A549 (cell line): ENCODE data around the gene SAG. TPM values are rescaled to one million over a fixed set of nuclear protein-coding genes. Genes with fewer than 3 reads are reported as not detected.

Experiments used
- ATAC-seq, 2 experiments: fragments of 200-7000 bp in 1 of 2; fragments of >200 bp in 1 of 2; cut with Nextera tagmentation in 1 of 2; cut with Tn5 transposase in 1 of 2; 3 replicates each; pipeline versions ENCODE4 v1.8.0 to v1.9.1; 2018 to 2020; ENCODE audit warnings: mild to moderate bottlenecking in 1 of 2, moderate library complexity in 1 of 2
- CTCF ChIA-PET: fragments of 300-600 bp; sonication (Branson Sonifier 250); formaldehyde crosslinking; extraction: SDS; loops from one replicate; lab custom pipeline; 2021; ENCODE audit warnings: antibody characterized with exemption, inconsistent platforms; lab: Yijun Ruan, JAX
- POLR2A ChIA-PET: fragments of 350-600 bp; formaldehyde crosslinking; extraction: SDS; loops from one replicate; lab custom pipeline; 2021; ENCODE audit warnings: antibody characterized with exemption, inconsistent platforms; lab: Yijun Ruan, JAX
- DNase-seq, 2 experiments: peaks; one replicate each; pipeline versions ENCODE4 v3.0.0 to v3.0.0-alpha.2; 2011 to 2016; ENCODE audit warnings: low read depth in 1 of 2, low spot score in 1 of 2
- FAIRE-seq: peaks from 2 replicates; lab custom pipeline; 2011; peaks lifted over from hg19 to GRCh38; lab: Jason Lieb, UNC
- H3K27ac ChIP-seq, 2 experiments: fragments of >200 bp; sonication (Bioruptor Twin); formaldehyde crosslinking; 3 replicates each; pipeline ENCODE4 v1.5.1; 2016 to 2017
- H3K4me1 ChIP-seq: fragments of >200 bp; sonication (Bioruptor Twin); formaldehyde crosslinking; 3 replicates; pipeline ENCODE4 v1.6.1; 2016
- H3K4me2 ChIP-seq: fragments of >200 bp; sonication (Bioruptor Twin); formaldehyde crosslinking; 3 replicates; pipeline ENCODE4 v1.6.1; 2016
- H3K4me3 ChIP-seq: fragments of >200 bp; sonication (Bioruptor Twin); formaldehyde crosslinking; 3 replicates; pipeline ENCODE4 v1.5.1; 2016
- H3K9me3 ChIP-seq: fragments of >200 bp; sonication (Bioruptor Twin); formaldehyde crosslinking; 3 replicates; pipeline ENCODE4 v1.6.1; 2016
- BCL3 ChIP-seq: fragments of >200 bp; sonication (Bioruptor Twin); formaldehyde crosslinking; IDR thresholded peaks from 3 replicates; pipeline ENCODE4 v1.6.1; 2016
- CBX8 ChIP-seq: fragments of 200-600 bp; sonication (generic); IDR thresholded peaks from 2 replicates; pipeline ENCODE4 v1.6.1; 2016
- CTCF ChIP-seq: fragments of >200 bp; sonication (Bioruptor Twin); formaldehyde crosslinking; IDR thresholded peaks from 3 replicates; pipeline ENCODE4 v1.5.1; 2016
- E2F6 ChIP-seq: IDR thresholded peaks from 2 replicates; pipeline ENCODE4 v1.6.1; 2012; ENCODE audit warnings: low read depth, borderline replicate concordance
- EHF ChIP-seq: fragments of 250-450 bp; sonication (Bioruptor Pico); IDR thresholded peaks from 2 replicates; pipeline ENCODE4 v1.5.0; 2020; ENCODE audit warnings: mild to moderate bottlenecking
- EP300 ChIP-seq, 2 experiments: fragments of >200 bp; sonication (Bioruptor Twin); formaldehyde crosslinking; IDR thresholded peaks; 2 replicates in 1 of 2; 3 replicates in 1 of 2; pipeline ENCODE4 v1.6.1; 2016 to 2017
- ESRRA ChIP-seq: fragments of 150-350 bp; IDR thresholded peaks from 2 replicates; pipeline ENCODE4 v1.6.1; 2014; ENCODE audit warnings: mild to moderate bottlenecking, low read length, borderline replicate concordance
- FOSL2 ChIP-seq, 2 experiments: fragments of 450-650 bp in 1 of 2; fragments of >200 bp in 1 of 2; sonication (Bioruptor Twin) in 1 of 2; formaldehyde crosslinking; IDR thresholded peaks; 2 replicates each; pipeline versions ENCODE4 v1.5.0 to v1.6.1; 2016 to 2020; ENCODE audit warnings: mild to moderate bottlenecking in 1 of 2, moderate library complexity in 1 of 2
- FOXS1 ChIP-seq: fragments of 250-450 bp; sonication (Bioruptor Pico); IDR thresholded peaks from 2 replicates; pipeline ENCODE4 v1.5.0; 2020; ENCODE audit warnings: mild to moderate bottlenecking, moderate library complexity
- HEYL ChIP-seq: fragments of 250-450 bp; sonication (Bioruptor Pico); IDR thresholded peaks from 2 replicates; pipeline ENCODE4 v1.8.0; 2021; ENCODE audit warnings: mild to moderate bottlenecking, moderate library complexity
- HOXB5 ChIP-seq: fragments of 250-450 bp; sonication (Bioruptor Pico); IDR thresholded peaks from 2 replicates; pipeline ENCODE4 v1.5.0; 2020; ENCODE audit warnings: mild to moderate bottlenecking, moderate library complexity
- JUN ChIP-seq, 2 experiments: fragments of >200 bp; sonication (Bioruptor Twin); formaldehyde crosslinking; IDR thresholded peaks; 2 replicates in 1 of 2; 3 replicates in 1 of 2; pipeline ENCODE4 v1.6.1; 2016 to 2017
- KDM1A ChIP-seq: fragments of 200-600 bp; sonication (generic); IDR thresholded peaks from 2 replicates; pipeline ENCODE4 v1.6.1; 2016; ENCODE audit warnings: low read depth, mild to moderate bottlenecking
- MAX ChIP-seq: IDR thresholded peaks from 2 replicates; pipeline ENCODE4 v1.6.1; 2012
- NFE2L2 ChIP-seq: fragments of 150-350 bp; conservative IDR thresholded peaks from 2 replicates; pipeline ENCODE4 v1.6.1; 2014; ENCODE audit warnings: low read length
- NPAS2 ChIP-seq: fragments of 250-450 bp; sonication (Bioruptor Pico); IDR thresholded peaks from 2 replicates; pipeline ENCODE4 v1.8.0; 2022; ENCODE audit warnings: mild to moderate bottlenecking, moderate library complexity, borderline replicate concordance
- REST ChIP-seq: fragments of 200-600 bp; sonication (generic); IDR thresholded peaks from 2 replicates; pipeline ENCODE4 v1.6.1; 2016; ENCODE audit warnings: antibody characterized with exemption, mild to moderate bottlenecking, moderate library complexity
- RNF2 ChIP-seq: fragments of 200-600 bp; sonication (generic); IDR thresholded peaks from 2 replicates; pipeline ENCODE4 v1.6.1; 2016; ENCODE audit warnings: low read depth, mild to moderate bottlenecking, antibody characterized with exemption, moderate library complexity, borderline replicate concordance
- SMC3 ChIP-seq: fragments of >200 bp; sonication (Bioruptor Twin); formaldehyde crosslinking; IDR thresholded peaks from 3 replicates; pipeline ENCODE4 v1.6.1; 2018; ENCODE audit warnings: inconsistent platforms
- SREBF2 ChIP-seq: fragments of 450-650 bp; IDR thresholded peaks from 2 replicates; pipeline ENCODE4 v1.6.1; 2014; ENCODE audit warnings: mild to moderate bottlenecking, moderate library complexity
- TFCP2L1 ChIP-seq: fragments of 250-450 bp; sonication (Bioruptor Pico); IDR thresholded peaks from 2 replicates; pipeline ENCODE4 v1.5.0; 2021; ENCODE audit warnings: mild to moderate bottlenecking
- ZFP36 ChIP-seq: fragments of 450-650 bp; IDR thresholded peaks from 2 replicates; pipeline ENCODE4 v1.6.1; 2014; ENCODE audit warnings: borderline replicate concordance; ENCODE audit not compliant: partially characterized antibody
- WGBS: methylation state at CpG from one replicate; pipeline ENCODE4 v1.1.6; 2017; ENCODE audit errors: missing lambda C conversion rate; 5-methylcytosine and 5-hydroxymethylcytosine counted together
- polyA plus RNA-seq, 4 experiments: library from polyadenylated mRNA; depleted of rRNA in 3 of 4; stranded (reverse); fragments of >200 nt; fragmentation: RNase III in 1 of 4; extraction: RNeasy Plus Mini Kit Qiagen cat#74134 plus additional on column Dnase treatment in 1 of 4; gene quantifications; 2 replicates in 3 of 4; 3 replicates in 1 of 4; pipeline ENCODE4 v1.2.3, GENCODE V29; 2011 to 2017

The SAG gene
- polyA plus RNA-seq, 2 of the 4 experiments (the other 2 are of a cell fraction): not detected

- ATAC-seq: no peak
- no peaks in the 10 kb centered on the region for H3K9me3 ChIP-seq
- no peak overlapping the region for H3K27ac ChIP-seq
- H3K4me3 ChIP-seq: no peak overlapping the region
- no peak overlapping the region for H3K4me2 ChIP-seq
- TF ChIP-seq KDM1A (no peak), E2F6 (no peak), TFCP2L1 (CRISPR knock-in tag) (no peak), EP300 (IDR thresholded peaks at IDR 0.05) (no peak), SMC3 (no peak), HOXB5 (CRISPR knock-in tag) (no peak), ESRRA (no peak), NFE2L2 (no peak), FOXS1 (CRISPR knock-in tag) (no peak)
- DNase-seq: no peak
- ChIA-PET CTCF (interaction anchor here (2.2 kb wide), 1 partner anchor 8 kb away, joined by 7 read pairs; no protein-coding TSS in a partner anchor), POLR2A (no interaction called here)
- WGBS: 82% methylated on average over 7 of the region's 7 CpGs
- H3K4me1 ChIP-seq: no peaks in the 10 kb centered on the region
- FAIRE-seq: no peak
Observed at GRCh38 chr2:233329489-233330135, 22.0 kb downstream of the SAG start.

GRCh38 chr2:233331536-233331935 lies 23.9 kb downstream of the SAG start:
- Histone ChIP-seq H3K27ac (no peak overlapping the region), H3K9me3 (no peaks in the 10 kb centered on the region), H3K4me2 (no peak overlapping the region), H3K4me1 (no peaks in the 10 kb centered on the region), H3K4me3 (no peak overlapping the region)
- ChIA-PET CTCF (interaction anchor here (0.8 to 1.4 kb wide), 3 partner anchors 10 to 22 kb away, joined by 3 to 4 read pairs (median 3); no protein-coding TSS in a partner anchor), POLR2A (no interaction called here)
- DNase-seq: no peak
- WGBS: 81% methylated on average over 15 of the region's 15 CpGs
- TF ChIP-seq BCL3 (no peak), REST (no peak), MAX (no peak), FOSL2 (IDR thresholded peaks at IDR 0.05) (no peak), FOSL2 (CRISPR knock-in tag; IDR thresholded peaks at IDR 0.05) (no peak), TFCP2L1 (CRISPR knock-in tag) (no peak)
- FAIRE-seq: no peak
- ATAC-seq: no peak

DNA sequence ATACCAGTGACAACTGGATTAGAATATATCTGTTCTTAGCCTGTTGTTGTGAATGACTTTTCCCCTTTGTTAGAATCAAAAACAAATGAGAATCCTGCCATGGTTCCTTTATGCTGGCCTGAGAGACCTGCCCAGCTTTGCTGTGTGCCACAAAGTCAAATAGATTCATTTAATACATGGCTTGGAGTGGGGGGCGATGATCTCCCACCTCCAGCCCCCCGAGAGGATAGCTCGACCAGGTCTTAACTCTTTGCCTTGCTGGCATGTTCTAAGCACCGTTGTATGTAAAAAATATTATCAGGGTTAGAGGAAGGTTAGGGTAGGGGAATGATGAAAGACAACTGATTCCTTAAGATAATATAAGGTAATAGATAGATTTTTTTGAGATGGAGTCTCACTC lies 24.5 kb downstream of the SAG start:
- H3K27ac ChIP-seq: no peak overlapping the region
- H3K4me2 ChIP-seq: no peak overlapping the region
- ATAC-seq: no peak
- no peak for DNase-seq
- TF ChIP-seq EHF (no peak), CTCF (no peak), FOSL2 (IDR thresholded peaks at IDR 0.05) (no peak), FOSL2 (CRISPR knock-in tag; IDR thresholded peaks at IDR 0.05) (no peak), RNF2 (no peak), CBX8 (no peak), JUN (IDR thresholded peaks at IDR 0.05) (no peak), HEYL (CRISPR knock-in tag) (no peak), SREBF2 (no peak), HOXB5 (CRISPR knock-in tag) (no peak), ESRRA (no peak), ZFP36 (no peak), EP300 (IDR thresholded peaks at IDR 0.05) (no peak), NPAS2 (CRISPR knock-in tag) (no peak)
- CTCF ChIA-PET: interaction anchor here (1.3 to 1.4 kb wide), 2 partner anchors 9 to 11 kb away, joined by 3 to 4 read pairs; no protein-coding TSS in a partner anchor
- no peak for FAIRE-seq
- no peaks in the 10 kb centered on the region for H3K4me1 ChIP-seq
- WGBS: 51% methylated on average over 4 of the region's 4 CpGs
- no peaks in the 10 kb centered on the region for H3K9me3 ChIP-seq
- POLR2A ChIA-PET: no interaction called here
- no peak overlapping the region for H3K4me3 ChIP-seq
